H7 (cell line): Measurements from ENCODE around the gene ABHD2. TPM values are rescaled to one million over a fixed set of nuclear protein-coding genes. Genes with fewer than 3 reads are reported as not detected.

Experiments used
- DNase-seq: peaks from one replicate; pipeline ENCODE4 v3.0.0; 2012
- H3K27me3 ChIP-seq: 2 replicates; pipeline ENCODE4 v1.6.0; 2011; ENCODE audit warnings: mild to moderate bottlenecking, low read length; ENCODE audit not compliant: control insufficient read depth, insufficient read depth
- H3K36me3 ChIP-seq: replicated peaks from 2 replicates; pipeline ENCODE4 v1.5.1; 2011; ENCODE audit warnings: low read length; ENCODE audit not compliant: control insufficient read depth, insufficient read depth
- H3K4me3 ChIP-seq: 2 replicates; pipeline ENCODE4 v1.5.1; 2011; ENCODE audit warnings: low read depth, mild to moderate bottlenecking, control low read depth, low read length, moderate library complexity; ENCODE audit not compliant: insufficient read depth
- total RNA-seq: library from RNA; depleted of rRNA; stranded (reverse); fragments of >200 nt; shearing (Covaris generic); gene quantifications from 2 replicates; pipeline ENCODE4 v1.2.3, GENCODE V29; 2014

ABHD2 gene
- total RNA-seq, 1 experiment from 2014 or later, result 14.9 TPM

- Histone ChIP-seq H3K36me3 (no peaks in the 10 kb centered on the region; the same call in none of the 2 replicates), H3K27me3 (no peaks in the 10 kb centered on the region), H3K4me3 (no peak overlapping the region)
- no peak for DNase-seq
Observed at GRCh38 chr15:89157918-89158564, 69.8 kb downstream of the ABHD2 start.

- DNase-seq, result no peak
- Histone ChIP-seq H3K4me3 (no peak overlapping the region), H3K27me3 (no peaks in the 10 kb centered on the region), H3K36me3 (no peaks in the 10 kb centered on the region; the same call in none of the 2 replicates)
Observed at GRCh38 chr15:89161666-89162065, 73.4 kb downstream of the ABHD2 start.

GRCh38 chr15:89163271-89164055 is 75.2 kb downstream of the ABHD2 start:
- H3K27me3 ChIP-seq, result no peaks in the 10 kb centered on the region
- H3K36me3 ChIP-seq, result no peaks in the 10 kb centered on the region
- no peak for DNase-seq
- H3K4me3 ChIP-seq, result no peak overlapping the region

DNA sequence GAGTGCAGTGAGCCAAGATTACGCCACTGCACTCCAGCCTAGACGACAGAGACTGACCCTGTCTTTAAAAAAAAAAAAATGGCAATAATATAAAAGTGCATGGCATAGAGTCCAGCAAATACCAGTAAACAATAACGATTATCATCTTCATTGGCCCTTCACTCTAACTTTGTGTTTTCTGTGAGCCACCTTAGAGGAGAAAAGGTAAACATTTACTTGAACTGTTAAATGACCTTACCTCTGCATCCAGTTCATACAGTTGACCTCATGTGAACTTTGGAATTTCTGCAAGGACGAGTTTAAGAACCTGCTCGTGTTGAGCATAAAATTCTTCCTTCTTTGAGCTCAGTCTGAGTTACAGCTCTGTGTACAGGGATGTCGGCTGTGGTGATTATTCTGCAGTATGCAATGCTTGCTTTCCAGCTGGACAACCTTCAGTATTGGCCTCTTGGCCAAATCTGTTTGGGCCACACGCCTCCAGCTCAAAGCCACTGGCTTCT is 76.5 kb downstream of the ABHD2 start:
- no peaks in the 10 kb centered on the region for H3K27me3 ChIP-seq
- no peak overlapping the region for H3K4me3 ChIP-seq
- no peaks in the 10 kb centered on the region for H3K36me3 ChIP-seq
- DNase-seq, result no peak

GRCh38 chr15:89165677-89166076 is 77.4 kb downstream of the ABHD2 start:
- no peaks in the 10 kb centered on the region for H3K27me3 ChIP-seq
- no peaks in the 10 kb centered on the region for H3K36me3 ChIP-seq
- DNase-seq, result no peak
- no peak overlapping the region for H3K4me3 ChIP-seq

GRCh38 chr15:89167267-89168176 is 79.3 kb downstream of the ABHD2 start:
- Histone ChIP-seq H3K36me3 (no peaks in the 10 kb centered on the region), H3K27me3 (no peaks in the 10 kb centered on the region), H3K4me3 (no peak overlapping the region)
- DNase-seq, result no peak

DNA sequence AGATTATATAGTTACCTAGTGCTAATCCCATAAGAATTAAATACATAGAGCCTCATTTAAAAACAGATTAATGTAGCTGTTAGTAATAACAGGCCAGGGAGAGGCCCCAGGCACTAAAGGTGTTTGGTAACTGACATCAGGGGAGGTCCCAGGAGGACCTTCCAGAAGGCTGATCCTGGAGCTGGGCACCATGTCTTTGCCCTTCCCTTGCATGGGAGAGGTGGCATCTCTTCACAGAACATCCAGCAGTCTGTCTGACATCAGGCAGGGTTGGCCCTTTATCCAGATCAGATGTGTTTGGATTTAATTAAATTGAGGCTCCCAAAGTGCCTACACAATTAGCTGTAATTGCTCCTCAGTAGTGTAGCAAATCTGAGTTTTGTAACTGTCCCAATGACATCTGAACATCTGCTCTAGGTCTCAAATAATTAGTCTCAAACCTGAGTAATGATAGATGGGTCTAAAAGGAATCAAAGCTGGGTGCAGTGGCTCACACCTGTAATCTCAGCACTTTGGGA is 80.1 kb downstream of the ABHD2 start:
- H3K36me3 ChIP-seq, result no peaks in the 10 kb centered on the region
- no peak for DNase-seq
- H3K4me3 ChIP-seq, result no peak overlapping the region
- no peaks in the 10 kb centered on the region for H3K27me3 ChIP-seq

DNA sequence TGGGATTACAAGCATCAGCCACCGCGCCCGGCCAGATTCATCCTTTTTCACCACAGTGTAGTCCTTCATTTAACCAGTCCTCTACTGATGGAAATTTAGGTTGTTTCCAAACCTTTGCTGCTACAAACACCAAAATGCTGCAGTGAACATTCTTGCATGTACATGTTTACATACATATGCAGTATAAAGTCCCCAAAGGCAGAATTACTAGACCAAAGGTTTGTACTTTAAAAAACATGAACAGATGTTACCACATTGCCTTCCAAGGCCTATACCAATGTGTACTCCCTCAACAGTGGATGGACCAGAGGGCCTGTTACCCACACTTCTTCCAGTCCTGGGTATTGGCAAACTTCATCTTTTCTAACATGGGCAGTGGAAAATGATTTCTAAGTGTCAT is 82.1 kb downstream of the ABHD2 start:
- H3K36me3 ChIP-seq, result no peaks in the 10 kb centered on the region
- H3K4me3 ChIP-seq, result no peak overlapping the region
- no peak for DNase-seq
- H3K27me3 ChIP-seq, result no peaks in the 10 kb centered on the region

- Histone ChIP-seq H3K4me3 (no peak overlapping the region), H3K27me3 (no peaks in the 10 kb centered on the region), H3K36me3 (no peaks in the 10 kb centered on the region)
- peak; percentile 74 for DNase-seq
Observed at GRCh38 chr15:89171136-89172072, 83.1 kb downstream of the ABHD2 start.

- H3K27me3 ChIP-seq, result no peaks in the 10 kb centered on the region
- H3K4me3 ChIP-seq, result no peak overlapping the region
- no peaks in the 10 kb centered on the region for H3K36me3 ChIP-seq
- no peak for DNase-seq
Observed at GRCh38 chr15:89172921-89173320, 84.7 kb downstream of the ABHD2 start.

- DNase-seq, result no peak
- no peaks in the 10 kb centered on the region for H3K27me3 ChIP-seq
- H3K4me3 ChIP-seq, result no peak overlapping the region
- no peaks in the 10 kb centered on the region for H3K36me3 ChIP-seq
Observed at GRCh38 chr15:89174476-89174875, 86.2 kb downstream of the ABHD2 start.

- no peaks in the 10 kb centered on the region for H3K36me3 ChIP-seq
- DNase-seq, result no peak
- H3K4me3 ChIP-seq, result no peak overlapping the region
- H3K27me3 ChIP-seq, result no peaks in the 10 kb centered on the region
Observed at GRCh38 chr15:89175617-89176191, 87.4 kb downstream of the ABHD2 start.

DNA sequence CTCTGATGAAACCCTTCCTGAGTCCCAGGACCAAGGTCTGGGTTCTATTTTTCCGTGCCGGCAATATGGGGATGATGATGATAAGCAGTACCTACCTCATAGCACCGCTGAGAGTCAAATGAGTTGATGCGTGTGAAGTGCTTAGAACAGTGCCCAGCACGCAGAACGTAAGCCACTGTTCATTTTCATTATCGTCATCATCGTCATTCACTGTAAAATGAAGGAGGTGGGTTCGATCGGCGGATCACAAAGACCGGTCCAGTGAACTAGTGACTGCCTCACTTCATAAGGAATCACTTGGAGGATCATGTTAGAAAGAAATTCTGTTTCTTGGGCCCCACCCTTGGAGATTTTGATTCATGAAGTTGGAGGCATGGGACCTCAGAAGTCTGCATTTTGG is 88.9 kb downstream of the ABHD2 start:
- no peaks in the 10 kb centered on the region for H3K27me3 ChIP-seq
- no peak for DNase-seq
- no peaks in the 10 kb centered on the region for H3K36me3 ChIP-seq
- no peak overlapping the region for H3K4me3 ChIP-seq
